ENCODE data around the gene KRTAP21-3. TPM values are rescaled to one million over a fixed set of nuclear protein-coding genes. Genes with fewer than 3 reads are reported as not detected.

Gene KRTAP21-3
- total RNA-seq, 4 donors from 2014 or later = not detected

DNA sequence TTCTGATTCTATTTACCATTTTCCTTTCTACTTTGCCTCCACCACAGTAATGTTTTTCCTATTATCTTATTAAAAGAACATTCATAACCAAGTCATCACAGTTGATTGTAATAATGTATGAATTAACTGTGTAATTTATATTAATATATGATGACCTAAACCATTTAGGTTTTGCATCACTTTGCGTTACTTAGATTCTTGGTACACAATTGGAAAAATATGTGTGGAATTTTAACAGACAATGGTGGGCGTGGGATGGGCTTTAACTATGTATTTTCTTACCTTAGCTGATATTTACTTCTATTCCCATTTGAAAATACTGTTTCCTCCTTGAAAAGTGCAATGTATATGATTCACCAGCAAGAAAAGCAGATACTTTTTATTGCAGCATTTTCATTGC is 3.6 kb downstream of the KRTAP21-3 start:
- no peaks in the 10 kb centered on the region for H3K9me3 ChIP-seq
- ATAC-seq (no peak), DNase-seq (no peak)
- no peak overlapping the region for H3K4me3 ChIP-seq
- no peaks in the 10 kb centered on the region for H3K4me1 ChIP-seq
- H3K27me3 ChIP-seq = no peaks in the 10 kb centered on the region
- intact Hi-C loops (cut with DNase I; ENCODE audit: low total_unique reads) (no loop called here), in situ Hi-C loops (cut with MboI; ENCODE audit: low sequenced_read_pairs in 4 of 4) (no loop called here)
- no peak for TF ChIP-seq POLR2A (IDR thresholded peaks at IDR 0.05)
- no peak for TF ChIP-seq CTCF (IDR thresholded peaks at IDR 0.05 in 4 of 5, conservative IDR thresholded peaks at IDR 0.05 in 1 of 5)
- no peak overlapping the region for H3K27ac ChIP-seq
- H3K36me3 ChIP-seq = no peaks in the 10 kb centered on the region

DNA sequence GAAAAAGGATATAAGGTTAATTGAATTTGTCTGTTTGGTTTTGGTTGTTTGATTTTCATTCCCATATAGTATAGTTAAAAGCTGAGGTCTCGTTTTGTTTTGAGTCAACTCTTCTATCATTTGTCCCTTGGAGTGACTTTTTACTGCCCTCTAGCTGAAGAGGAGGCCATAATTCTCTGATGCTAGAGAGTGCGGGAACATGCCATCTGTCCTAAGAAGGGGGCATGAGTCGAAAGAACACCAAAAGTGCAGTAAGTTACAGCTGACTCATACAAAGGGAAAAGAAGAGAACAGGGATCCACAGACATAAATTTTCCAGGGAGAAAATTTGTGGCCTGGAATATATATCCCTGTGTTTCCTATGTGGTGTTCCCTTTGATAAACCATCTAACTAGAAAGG is 4.1 kb downstream of the KRTAP21-3 start:
- intact Hi-C loops (cut with DNase I; ENCODE audit: low total_unique reads) = no loop called here
- ATAC-seq = no peak
- Histone ChIP-seq H3K9me3 (no peaks in the 10 kb centered on the region), H3K27ac (no peak overlapping the region), H3K4me3 (no peak overlapping the region), H3K27me3 (no peaks in the 10 kb centered on the region), H3K36me3 (no peaks in the 10 kb centered on the region), H3K4me1 (no peaks in the 10 kb centered on the region)
- TF ChIP-seq POLR2A (IDR thresholded peaks at IDR 0.05) = no peak
- TF ChIP-seq CTCF (IDR thresholded peaks at IDR 0.05 in 4 of 5, conservative IDR thresholded peaks at IDR 0.05 in 1 of 5) = no peak
- in situ Hi-C loops (cut with MboI; ENCODE audit: low sequenced_read_pairs in 4 of 4) = no loop called here
- DNase-seq = no peak

DNA sequence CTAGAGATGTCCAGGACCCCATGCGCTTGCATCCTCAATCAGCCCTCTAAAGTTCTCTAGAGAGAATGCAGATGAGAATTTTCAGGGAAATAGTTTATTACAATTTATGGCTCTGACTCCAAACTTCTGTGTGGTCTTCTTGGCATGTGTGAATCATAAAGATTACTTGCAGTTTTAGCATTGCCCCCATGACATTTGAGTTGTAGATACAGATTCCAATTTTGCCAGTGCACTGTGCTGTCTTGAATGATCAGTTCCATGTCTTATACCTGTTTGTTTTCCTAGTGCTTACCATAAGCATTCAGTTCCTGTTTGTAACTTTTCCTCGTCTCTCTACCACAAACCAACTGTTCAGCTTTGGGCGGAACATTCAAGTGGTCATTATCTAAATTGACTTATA is 4.8 kb downstream of the KRTAP21-3 start:
- Histone ChIP-seq H3K36me3 (no peaks in the 10 kb centered on the region), H3K4me3 (no peak overlapping the region), H3K27ac (no peak overlapping the region), H3K9me3 (no peaks in the 10 kb centered on the region), H3K27me3 (no peaks in the 10 kb centered on the region), H3K4me1 (no peaks in the 10 kb centered on the region)
- in situ Hi-C loops (cut with MboI; ENCODE audit: low sequenced_read_pairs in 4 of 4) (no loop called here), intact Hi-C loops (cut with DNase I; ENCODE audit: low total_unique reads) (no loop called here)
- DNase-seq (no peak), ATAC-seq (no peak)
- no peak for TF ChIP-seq POLR2A (IDR thresholded peaks at IDR 0.05)
- no peak for TF ChIP-seq CTCF (IDR thresholded peaks at IDR 0.05 in 4 of 5, conservative IDR thresholded peaks at IDR 0.05 in 1 of 5)

DNA sequence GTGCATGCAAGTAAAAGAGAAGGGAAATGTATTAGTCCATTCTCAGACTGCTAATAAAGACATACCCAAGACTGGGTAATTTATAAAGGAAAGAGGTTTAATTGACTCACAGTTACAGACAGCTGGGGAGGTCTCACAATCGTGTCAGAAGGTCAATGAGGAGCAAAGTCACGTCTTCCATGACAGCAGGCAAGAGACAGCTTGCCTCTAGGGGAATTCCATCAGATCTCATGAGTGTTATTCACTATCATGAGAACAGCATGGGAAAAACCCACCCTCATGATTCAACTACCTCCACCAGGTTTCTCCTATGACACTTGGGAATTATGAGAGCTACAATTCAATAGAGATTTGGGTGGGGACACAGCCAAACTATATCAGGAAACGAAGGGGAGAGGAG is 8.1 kb downstream of the KRTAP21-3 start:
- no peaks in the 10 kb centered on the region for H3K4me1 ChIP-seq
- in situ Hi-C loops (cut with MboI; ENCODE audit: low sequenced_read_pairs in 4 of 4) = no loop called here
- ATAC-seq (no peak), DNase-seq (no peak)
- H3K27me3 ChIP-seq = no peaks in the 10 kb centered on the region
- H3K27ac ChIP-seq = no peak overlapping the region
- no peak for TF ChIP-seq POLR2A (IDR thresholded peaks at IDR 0.05)
- TF ChIP-seq CTCF (IDR thresholded peaks at IDR 0.05 in 4 of 5, conservative IDR thresholded peaks at IDR 0.05 in 1 of 5) = no peak
- intact Hi-C loops (cut with DNase I; ENCODE audit: low total_unique reads) = no loop called here
- H3K9me3 ChIP-seq = no peaks in the 10 kb centered on the region
- H3K4me3 ChIP-seq = no peak overlapping the region
- no peaks in the 10 kb centered on the region for H3K36me3 ChIP-seq

DNA sequence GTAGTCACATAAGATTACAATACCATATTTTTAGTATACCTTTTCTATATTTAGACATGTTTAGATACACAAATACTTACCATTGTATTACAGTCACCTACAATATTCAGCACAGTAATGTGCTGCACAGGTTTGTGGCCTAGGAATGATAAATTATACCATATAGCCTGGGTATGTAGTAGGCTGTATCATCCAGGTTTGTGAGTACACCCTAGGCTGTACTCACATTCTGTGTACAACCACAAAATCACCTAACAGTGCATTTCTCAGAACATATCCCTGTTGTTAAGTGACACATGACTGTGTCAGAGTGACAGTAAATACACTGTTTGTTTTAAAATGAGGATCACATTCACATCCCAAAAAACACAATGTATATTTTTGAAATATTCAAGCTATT is 11.2 kb downstream of the KRTAP21-3 start:
- Histone ChIP-seq H3K27ac (no peak overlapping the region), H3K27me3 (no peaks in the 10 kb centered on the region), H3K36me3 (no peaks in the 10 kb centered on the region), H3K9me3 (no peaks in the 10 kb centered on the region), H3K4me3 (no peak overlapping the region), H3K4me1 (no peaks in the 10 kb centered on the region)
- intact Hi-C loops (cut with DNase I; ENCODE audit: low total_unique reads) (no loop called here), in situ Hi-C loops (cut with MboI; ENCODE audit: low sequenced_read_pairs in 4 of 4) (no loop called here)
- ATAC-seq = no peak
- no peak for TF ChIP-seq POLR2A (IDR thresholded peaks at IDR 0.05)
- no peak for TF ChIP-seq CTCF (IDR thresholded peaks at IDR 0.05 in 4 of 5, conservative IDR thresholded peaks at IDR 0.05 in 1 of 5)
- no peak for DNase-seq
